Limb (tissue), 2 donors: ENCODE data around the gene BCO2.
A peak's percentile ranks its signal among the peaks of the same experiment; 100 is the strongest.

Experiments
- DNase-seq, 2 donors: peaks; one replicate each; pipeline ENCODE4 v3.0.0-alpha.2; 2016; ENCODE audit errors: extremely low spot score in 2 of 2

Gene BCO2

DNA sequence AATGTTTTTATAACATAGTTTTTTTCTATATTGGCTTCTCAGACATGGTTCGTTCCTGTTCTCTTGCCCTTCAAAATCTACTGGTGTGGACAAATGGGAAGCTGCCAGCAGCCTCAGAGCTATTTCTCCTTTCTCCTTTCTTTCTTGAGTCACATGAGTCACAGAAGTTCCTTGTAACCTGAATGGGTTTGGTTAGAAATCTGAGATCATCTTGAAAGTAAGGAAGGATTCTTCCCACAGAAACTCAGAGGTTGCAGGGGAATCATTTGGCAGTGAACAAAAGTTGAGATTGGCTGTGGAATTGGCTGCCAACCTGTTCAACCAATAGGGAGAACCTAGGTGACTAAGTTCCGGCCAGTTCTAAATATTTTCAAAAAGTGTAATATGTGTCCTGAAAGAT is 72.9 kb downstream of the BCO2 start:
- DNase-seq: no peak

DNA sequence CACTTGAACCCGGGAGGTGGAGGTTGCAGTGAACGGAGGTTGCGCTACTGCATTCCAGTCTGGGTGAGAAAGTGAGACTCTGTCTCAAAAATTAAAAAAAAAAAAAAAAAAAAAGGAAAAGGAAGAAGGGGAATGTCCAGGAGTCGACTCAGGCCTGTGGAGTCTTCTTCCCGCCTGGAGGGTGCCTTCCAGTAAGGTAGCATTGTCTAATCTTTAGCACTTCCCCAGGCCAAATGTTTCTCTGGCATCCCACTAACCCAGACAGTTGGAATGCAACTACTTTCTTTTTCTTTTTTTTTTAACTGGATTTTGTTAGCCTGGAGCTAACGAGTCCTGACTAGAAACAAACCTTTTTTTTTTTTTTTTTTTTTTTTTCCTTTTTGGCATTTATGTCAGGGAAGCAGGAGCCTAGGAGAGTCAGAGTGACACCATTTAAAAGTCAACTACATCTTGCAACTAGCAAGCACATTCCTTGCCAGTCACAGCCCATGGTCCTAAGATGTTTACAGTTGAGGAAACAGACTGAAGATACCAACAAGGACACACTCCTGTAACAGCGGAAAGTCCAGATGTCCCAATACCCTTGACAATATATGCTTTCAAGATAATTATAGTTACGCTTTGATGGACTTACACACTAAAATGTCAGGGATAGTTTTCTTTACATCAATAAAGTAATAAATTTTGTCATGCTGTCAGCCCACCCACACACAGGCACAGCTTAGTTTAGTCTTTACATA is 74.7 kb downstream of the BCO2 start:
- no peak for DNase-seq

DNA sequence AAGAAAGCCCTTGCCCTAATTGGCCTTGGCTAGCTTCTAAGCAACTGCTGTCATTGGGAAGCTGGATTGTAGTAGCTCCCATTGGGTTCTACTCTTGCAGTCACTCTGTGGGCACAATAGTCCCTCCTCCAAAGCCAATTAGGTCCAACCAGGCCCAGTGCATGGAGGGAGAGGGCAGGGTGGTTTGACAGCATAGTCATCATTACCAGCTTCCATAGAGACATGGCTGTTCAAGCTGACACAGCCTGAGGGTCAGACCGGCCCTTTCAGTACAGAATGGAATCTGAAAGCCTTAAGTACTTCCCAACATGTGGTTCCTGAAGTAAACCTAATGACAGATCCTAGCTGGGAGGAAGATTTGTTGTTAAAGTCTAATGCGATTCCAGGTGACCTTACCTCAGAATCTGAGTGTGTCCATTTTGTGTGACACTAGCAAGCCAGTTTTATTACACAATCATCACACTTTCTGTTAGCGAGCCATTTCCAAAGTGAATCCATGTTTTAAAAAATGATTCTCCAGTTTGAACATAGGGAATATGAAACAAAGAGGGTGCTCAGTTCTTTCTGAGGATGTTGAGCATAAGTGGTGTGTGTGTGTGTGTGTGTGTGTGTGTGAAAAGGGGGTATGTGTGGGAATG is 78.4 kb downstream of the BCO2 start:
- DNase-seq: no peak

DNA sequence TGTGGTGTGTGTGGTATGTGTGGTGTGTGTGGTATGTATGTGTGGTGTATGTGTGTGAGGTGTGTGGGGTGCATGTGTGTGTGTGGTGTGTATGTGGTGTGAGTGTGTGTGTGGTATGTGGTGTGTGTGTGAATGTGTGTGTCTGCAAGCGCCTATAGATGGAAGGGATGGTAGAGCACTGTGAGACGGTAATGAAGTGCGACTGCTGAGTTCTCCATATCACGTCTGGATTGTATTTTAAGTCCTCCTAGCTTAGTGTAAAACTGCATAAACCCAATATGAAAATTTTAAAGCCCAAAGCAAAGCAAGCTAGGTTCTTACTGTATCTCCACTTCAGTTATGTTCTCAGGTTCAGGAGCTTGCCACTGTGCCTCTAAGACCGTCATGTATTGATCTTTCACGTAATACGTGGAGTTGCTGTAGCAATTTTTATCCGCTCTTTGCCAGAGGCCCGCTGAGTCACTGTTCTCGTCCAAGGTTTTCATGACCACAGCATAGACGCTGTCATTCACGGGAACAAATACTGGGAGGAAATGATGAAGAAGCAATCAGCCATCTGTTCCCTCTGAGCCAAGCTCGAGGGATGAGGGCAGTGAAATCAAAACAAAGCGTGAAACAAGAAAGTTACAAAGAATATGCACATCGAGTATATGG is 79.9 kb downstream of the BCO2 start:
- peak in 1 of 2 donors; percentile 1 for DNase-seq

DNA sequence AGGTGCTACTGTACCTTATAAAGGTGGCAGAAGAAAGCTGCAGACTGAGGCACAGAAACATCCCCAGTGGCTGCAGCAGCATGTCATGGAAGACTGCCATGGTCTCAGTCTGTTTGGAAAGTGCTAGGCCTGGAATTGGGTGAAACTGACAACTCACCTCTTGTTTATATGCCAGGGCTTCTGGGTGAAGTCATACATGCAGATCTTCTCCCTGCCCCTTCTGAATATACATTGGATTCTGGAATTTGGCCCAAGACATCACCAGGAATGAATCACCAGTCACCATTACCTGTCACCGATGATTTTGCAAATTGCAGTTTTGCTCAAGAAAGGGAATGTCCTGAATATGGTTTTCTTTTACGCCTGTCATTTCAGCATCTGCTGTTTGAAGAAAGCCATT is 85.2 kb downstream of the BCO2 start, which contains the start of gene PLET1:
TSS of gene PLET1 (minus strand) at position 371 of the 400 bp plus-strand sequence. CDS start at position 100, 271 bp downstream.
- no peak for DNase-seq

DNA sequence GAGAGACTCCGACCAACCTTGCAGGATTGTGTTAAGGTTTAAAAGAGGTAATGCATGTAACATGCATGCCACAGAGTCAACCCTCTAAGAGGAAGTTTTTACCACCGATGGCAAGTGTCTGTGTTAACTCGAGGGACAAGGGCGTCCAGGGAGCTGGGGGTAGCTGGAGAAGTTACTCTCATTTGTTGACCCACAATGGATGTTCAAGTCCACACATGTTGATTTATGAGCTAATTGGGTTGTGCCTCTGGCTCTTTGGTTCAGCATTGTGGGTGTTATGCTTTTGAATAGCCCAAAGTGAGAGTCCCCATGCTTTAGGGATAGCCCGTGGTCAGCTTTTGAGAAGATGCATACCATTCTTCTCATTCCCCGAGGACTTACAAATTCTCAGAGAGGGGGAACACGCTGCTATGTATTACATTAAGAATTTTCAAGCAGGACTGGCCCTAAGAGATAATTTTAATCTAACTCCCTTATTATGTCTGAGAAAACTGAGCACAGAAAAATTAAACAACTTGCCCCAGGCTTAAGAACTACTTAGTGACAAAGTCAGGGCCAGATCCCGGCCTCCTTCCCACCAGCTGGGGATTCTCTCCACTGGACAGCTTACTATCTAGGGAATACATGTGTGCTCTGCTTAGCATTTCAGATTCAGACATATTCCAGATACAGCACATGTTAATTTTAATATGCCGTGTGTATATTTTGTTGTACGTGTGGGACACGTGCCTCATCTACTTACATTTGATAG is 90.5 kb downstream of the BCO2 start:
- no peak for DNase-seq

DNA sequence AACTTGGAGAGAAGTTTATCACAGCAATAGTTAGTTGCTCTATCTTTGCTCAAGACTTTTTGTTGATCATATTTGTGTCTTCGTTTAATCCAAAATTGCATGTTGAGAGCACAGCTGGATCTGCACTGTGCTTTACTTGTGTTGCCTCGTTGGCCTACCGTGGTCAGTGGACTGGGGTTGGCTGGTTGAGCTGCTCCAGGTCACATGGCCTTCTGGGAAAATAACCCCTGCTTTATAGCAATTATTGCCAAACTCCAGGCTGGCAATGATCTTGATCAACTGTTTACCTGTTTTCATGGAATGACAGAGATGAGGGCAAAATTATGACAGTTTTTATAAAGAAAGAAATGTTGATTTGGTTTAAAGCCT is 91.1 kb downstream of the BCO2 start:
- DNase-seq: no peak

DNA sequence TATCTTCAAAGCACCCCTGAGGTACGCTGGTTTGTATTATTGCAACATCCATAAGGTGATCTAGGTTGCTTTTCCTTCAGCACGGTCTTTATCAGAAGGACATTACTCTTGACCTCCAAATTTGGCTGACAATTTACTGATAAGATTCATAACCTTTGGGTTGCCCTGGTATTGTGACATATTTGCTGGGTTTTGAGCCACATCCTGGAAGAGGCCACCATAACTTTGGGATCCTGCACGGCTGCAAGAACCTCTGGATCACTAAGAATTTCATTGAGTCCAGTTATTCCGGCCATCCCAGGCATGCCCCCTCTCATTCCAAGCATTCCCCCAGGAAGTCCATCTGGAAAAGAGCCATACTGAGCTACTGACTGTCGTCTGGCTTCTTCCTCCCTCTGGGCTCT is 91.9 kb downstream of the BCO2 start:
- DNase-seq: no peak

DNA sequence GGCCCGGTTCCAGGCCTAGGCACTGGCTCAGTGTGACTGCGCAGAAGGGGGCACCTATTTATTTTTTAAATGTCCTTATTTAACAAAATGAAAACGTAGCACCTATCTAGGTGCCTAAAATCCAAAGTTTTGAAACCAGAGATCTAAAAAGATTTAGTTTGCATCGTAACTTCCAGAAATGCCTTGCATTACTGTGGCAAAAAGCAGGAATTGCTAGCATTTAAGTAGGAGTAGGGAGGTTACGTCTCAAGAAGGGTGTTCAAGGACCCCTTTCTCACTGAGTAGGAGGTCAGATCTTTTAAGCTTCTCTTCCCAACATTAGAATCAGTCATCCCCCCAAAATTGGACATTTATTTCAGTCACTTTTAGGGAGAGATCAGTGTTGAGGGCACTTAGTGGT is 93.1 kb downstream of the BCO2 start:
- DNase-seq: no peak
